Inflammatory macrophage treated with lipopolysaccharide for 4 hours (primary cell): ENCODE measurements around the gene MED19.
A peak's percentile ranks its signal among the peaks of the same experiment; 100 is the strongest.
"Not testable (repeated sequence)": the region's sequence is repeated elsewhere in the genome, so short reads cannot be mapped to it uniquely, and the experiment has no call there.

ENCODE experiments used
- DNase-seq: peaks from one replicate; pipeline ENCODE4 v3.0.0-alpha.2; 2020

The MED19 gene

GRCh38 chr11:57703341-57703740 is 8.7 kb downstream of the MED19 start:
- DNase-seq = no peak

GRCh38 chr11:57700425-57700824 is 11.6 kb downstream of the MED19 start:
- no peak for DNase-seq

GRCh38 chr11:57699813-57700212 is 12.2 kb downstream of the MED19 start:
- no peak for DNase-seq

- no peak for DNase-seq
Measured at GRCh38 chr11:57698843-57699365, 13.1 kb downstream of the MED19 start.

- DNase-seq = not testable (repeated sequence)
Measured at GRCh38 chr11:57690474-57690873, 21.5 kb downstream of the MED19 start.

GRCh38 chr11:57681168-57681567 is 30.8 kb downstream of the MED19 start:
- no peak for DNase-seq

GRCh38 chr11:57680552-57680874 is 31.5 kb downstream of the MED19 start:
- peak; percentile 49 for DNase-seq

GRCh38 chr11:57679396-57679795 is 32.6 kb downstream of the MED19 start:
- no peak for DNase-seq

- no peak for DNase-seq
Measured at GRCh38 chr11:57675176-57675941, 36.7 kb downstream of the MED19 start.

GRCh38 chr11:57674251-57674650 is 37.8 kb downstream of the MED19 start:
- DNase-seq = no peak

GRCh38 chr11:57668434-57668782 is 43.6 kb downstream of the MED19 start:
- DNase-seq = peak; percentile 58

GRCh38 chr11:57667736-57668433 is 44.1 kb downstream of the MED19 start, which contains the start of gene ZDHHC5:
ZDHHC5 (plus strand) TSS chr11:57668114; CDS start chr11:57673091, 4,977 bp downstream.
- DNase-seq = peak; percentile 99

GRCh38 chr11:57667117-57667735 is 44.8 kb downstream of the MED19 start:
- peak; percentile 99 for DNase-seq

- no peak for DNase-seq
Measured at GRCh38 chr11:57663975-57664374, 48.0 kb downstream of the MED19 start.

- no peak for DNase-seq
Measured at GRCh38 chr11:57662893-57663292, 49.1 kb downstream of the MED19 start.

- no peak for DNase-seq
Measured at GRCh38 chr11:57659669-57660068, 52.3 kb downstream of the MED19 start.

- peak; percentile 31 for DNase-seq
Measured at GRCh38 chr11:57658023-57658361, 54.0 kb downstream of the MED19 start.

GRCh38 chr11:57657194-57658022 is 54.6 kb downstream of the MED19 start, which contains the start of gene CLP1:
CLP1 (plus strand) TSS chr11:57657762; CDS start chr11:57659477, 1,715 bp downstream.
- DNase-seq = peak; percentile 99

- no peak for DNase-seq
Measured at GRCh38 chr11:57656885-57657193, 55.2 kb downstream of the MED19 start.
